HG02973 (cell line): Measurements from ENCODE around the gene SMIM9.
"Not testable (repeated sequence)": the region's sequence is repeated elsewhere in the genome, so short reads cannot be mapped to it uniquely, and the experiment has no call there.

Source experiments
- ATAC-seq: cut with Tn5 transposase; IDR thresholded peaks from one replicate; pipeline ENCODE4 v1.9.1; 2021; ENCODE audit warnings: moderate library complexity; ENCODE audit not compliant: unreplicated experiment

The SMIM9 gene

DNA sequence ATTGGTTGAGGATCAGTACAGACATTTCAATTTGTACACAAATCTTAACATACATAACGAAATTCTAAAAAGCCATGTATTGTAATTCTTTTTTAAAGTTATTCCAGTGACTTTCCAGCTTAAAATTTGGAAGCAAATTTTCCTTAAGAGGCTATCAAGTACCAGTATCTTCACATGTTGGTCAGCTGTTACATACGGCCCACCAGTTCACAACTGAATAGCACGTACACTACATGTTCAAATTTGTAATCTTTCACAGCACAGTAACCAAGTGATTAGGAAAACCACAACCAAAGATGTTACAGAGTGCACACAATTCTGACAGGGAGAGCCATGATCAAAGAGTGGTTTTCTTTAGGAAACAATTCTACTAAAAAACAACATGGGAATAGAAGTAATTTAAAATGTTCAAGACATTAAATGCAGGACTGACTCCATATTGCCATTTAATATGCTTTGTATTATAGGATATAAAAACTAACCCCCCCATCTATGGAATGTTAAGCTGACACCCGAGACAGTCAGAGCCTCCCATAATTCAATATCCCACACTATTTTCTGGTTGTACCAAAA, 18.1 kb downstream of the SMIM9 start:
- not testable (repeated sequence) for ATAC-seq

DNA sequence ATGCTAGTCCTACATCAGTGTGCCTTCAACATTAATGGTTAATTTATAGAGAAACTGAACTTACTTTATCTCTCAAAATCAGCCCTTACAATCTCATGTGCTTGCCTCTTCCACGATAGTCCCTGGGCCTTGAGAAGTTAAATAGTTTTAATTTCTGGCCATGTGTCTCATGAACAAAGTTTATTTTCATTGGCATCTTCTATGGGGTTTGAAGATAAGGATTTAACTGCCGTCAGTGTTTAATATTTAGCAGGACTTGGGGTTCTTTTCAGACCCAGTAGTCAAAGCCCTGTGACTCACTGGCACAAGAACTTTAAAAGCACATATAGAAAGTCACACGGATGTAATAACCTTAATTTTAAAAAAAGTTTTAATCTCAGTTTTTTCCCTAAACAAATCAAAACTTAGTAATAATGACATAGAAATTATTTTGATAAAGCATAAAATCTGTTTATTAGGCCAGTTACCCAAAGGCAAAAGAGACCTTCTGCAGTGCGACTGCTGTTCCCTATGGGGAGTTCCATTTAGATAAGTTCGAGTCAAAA, 19.1 kb downstream of the SMIM9 start:
- no peak for ATAC-seq

GRCh38 chrX:154813801-154814200, 20.7 kb downstream of the SMIM9 start:
- no peak for ATAC-seq

GRCh38 chrX:154812341-154813101, 21.9 kb downstream of the SMIM9 start:
- no peak for ATAC-seq

DNA sequence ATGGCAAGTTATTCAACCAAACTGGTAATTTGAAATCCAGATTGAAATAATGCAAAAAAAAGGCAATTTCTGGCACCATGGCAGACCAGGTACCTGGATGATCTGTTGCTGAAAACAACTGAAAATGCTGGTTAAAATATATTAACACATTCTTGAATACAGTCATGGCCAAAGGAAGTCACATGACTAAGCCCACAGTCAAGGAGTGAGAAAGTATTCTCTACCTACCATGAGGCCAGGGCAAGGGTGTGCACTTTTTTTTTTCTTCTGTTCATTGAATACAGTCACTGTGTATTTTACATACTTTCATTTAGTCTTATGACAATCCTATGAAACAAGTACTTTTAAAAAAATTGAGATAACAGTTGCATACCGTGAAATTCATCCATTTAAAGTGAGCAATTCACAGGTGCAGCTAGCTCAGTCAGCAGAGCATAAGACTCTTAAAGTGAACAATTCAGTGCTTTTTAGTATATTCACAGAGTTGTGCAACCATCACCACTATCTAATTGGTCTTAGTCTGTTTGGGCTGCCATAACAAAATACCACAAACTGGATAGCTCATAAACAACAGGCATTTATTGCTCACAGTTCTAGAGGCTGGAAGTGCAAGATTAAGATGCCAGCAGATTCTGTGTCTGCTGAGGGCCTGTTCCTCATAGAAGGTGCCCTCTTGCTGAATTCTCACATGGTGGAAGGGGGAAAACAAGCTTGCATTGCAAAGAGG, 24.4 kb downstream of the SMIM9 start:
- no peak for ATAC-seq

- ATAC-seq, result no peak
Measured at GRCh38 chrX:154806837-154807501, 27.5 kb downstream of the SMIM9 start.

GRCh38 chrX:154805696-154806091, 28.8 kb downstream of the SMIM9 start:
- no peak for ATAC-seq

GRCh38 chrX:154804957-154805695, 29.3 kb downstream of the SMIM9 start, which contains the start of gene MPP1:
Gene MPP1, minus strand, starts transcription at chrX:154805485. Its CDS starts 112 bp downstream, at chrX:154805373.
- ATAC-seq, result peak; percentile 88

DNA sequence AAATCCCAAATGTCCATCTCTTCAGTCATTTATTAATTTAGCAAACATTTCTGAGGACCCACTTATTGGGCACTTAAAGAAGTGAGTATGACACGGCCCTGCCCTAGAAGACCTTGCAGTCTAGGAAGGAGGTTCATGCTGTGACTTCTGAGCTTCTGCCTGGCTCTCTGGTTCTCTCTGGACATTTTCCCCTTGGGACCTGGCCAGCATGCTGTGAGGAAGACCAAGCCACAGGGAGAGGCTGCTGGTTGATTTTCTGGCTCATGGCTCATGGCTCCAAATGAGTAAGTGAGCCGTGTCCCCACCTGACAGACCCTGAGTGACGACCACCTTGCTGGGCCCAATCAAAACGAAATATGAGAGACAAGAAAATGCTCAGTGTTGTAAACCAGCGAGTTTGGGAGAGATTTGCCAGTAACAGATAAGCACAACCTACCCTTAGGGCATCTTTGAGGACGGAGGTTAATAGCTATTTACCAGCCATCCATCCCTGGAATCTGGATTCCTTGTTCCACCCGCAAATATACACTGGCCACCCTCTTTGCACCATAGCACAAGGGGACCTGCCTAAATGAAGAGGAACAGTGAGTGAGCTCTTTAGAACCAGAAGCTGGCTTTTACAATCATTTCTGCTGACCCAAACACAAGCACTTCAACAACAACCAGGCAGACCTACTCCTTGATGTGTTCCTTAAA, 30.1 kb downstream of the SMIM9 start:
- no peak for ATAC-seq

GRCh38 chrX:154802947-154803346, 31.5 kb downstream of the SMIM9 start:
- no peak for ATAC-seq

DNA sequence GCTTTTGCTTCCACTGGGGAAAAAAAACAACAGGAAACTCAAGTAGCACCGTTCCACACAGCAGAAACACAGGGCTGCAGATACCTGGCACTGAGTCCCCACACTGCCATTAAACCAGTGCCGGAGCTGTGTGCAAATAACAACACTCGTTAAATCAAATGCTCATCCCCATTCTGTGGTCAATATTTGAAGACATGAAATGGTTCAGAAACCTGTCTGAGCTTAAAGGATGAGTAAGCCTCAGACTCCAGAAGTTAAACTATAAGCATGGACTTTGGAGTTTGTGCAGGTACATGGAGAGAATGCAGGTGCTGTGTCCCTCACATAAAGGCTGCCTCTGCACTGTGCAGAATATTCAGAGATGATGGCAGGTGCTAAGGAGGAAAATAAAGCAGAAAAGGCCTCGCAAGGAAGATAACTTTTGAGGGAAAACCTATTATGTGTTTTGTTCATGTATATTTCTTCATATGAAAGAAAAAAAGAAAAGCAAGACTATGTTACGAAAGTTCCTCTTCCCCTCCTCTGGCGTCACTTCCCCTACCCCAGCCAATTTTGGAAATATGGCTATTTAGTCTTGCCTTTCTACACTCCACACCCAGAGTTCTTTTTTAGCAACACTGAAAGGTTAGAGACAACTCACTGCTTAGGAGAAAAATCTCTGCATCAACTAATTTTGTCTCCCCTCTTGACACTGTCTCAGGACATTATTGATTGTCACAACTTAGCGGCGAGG, 33.8 kb downstream of the SMIM9 start:
- no peak for ATAC-seq

- ATAC-seq, result no peak
Measured at GRCh38 chrX:154799556-154800348, 34.7 kb downstream of the SMIM9 start.

DNA sequence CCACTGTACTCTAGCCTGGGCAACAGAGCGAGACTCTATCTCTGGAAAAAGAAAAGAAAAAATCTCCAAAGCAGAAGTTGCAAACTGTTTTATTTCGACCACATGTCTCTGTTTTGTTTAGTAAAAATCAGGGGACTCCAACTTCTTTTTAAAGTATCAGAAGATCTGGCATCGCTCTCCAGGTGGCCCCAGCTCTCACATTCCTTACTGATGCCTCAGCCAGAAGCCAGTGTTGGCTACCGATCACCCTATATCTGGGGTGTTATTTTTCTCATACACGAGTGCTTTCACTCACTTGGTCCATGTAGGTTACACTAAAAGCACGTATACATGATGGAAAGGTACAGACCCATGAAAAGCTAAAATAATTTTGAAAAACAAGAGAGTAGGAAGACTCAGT, 37.5 kb downstream of the SMIM9 start:
- no peak for ATAC-seq

DNA sequence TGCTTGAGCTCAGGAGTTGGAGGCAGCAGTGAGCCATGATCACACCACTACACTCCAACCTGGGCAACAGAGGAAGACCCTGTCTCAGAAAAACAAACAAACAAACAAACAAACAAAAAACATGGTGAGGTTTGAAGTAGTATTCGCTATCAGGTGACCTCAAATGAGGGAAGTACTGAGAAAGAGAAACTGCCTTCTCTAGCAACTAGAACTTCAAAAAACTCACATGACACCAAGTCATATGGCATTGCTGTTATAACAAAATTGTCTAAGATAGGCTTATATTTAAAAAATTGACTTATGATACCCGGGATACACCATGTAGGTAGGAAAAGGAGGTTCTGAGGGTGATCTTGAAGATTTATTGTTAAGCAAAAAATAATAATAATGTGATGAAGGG, 39.4 kb downstream of the SMIM9 start:
- ATAC-seq, result no peak

DNA sequence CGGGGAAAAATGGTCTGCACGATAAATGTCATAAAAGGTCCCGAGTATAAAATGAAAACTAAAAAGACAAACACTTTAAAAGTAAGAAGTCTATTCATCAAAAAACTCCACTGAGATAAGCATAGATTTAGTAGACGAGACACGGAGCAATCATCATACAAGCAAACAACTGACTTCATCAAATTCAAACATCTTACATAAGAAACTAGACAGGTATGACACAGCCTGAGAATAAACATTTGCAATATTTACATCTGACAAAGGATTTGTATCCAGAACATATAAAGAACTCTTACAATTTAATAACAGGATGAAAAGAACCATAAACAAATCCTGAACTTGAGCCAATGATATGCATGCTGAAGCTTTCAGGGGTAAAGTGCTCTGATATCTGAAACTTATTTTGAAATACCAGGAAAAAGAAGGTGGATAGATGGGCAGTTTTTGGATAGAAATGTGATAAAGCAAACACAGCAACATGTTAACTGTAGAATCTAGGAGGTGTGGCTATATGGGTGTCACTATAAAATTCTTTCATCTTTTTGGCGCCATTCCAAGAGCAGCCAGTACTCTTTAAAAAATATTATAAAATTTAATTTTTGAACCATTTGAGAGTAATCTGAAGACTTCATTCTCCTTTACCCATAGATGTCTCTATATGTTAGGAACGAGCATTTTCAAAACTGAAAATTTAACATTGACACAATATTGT, 41.2 kb downstream of the SMIM9 start:
- ATAC-seq, result no peak

GRCh38 chrX:154791939-154792338, 42.5 kb downstream of the SMIM9 start:
- no peak for ATAC-seq

- no peak for ATAC-seq
Measured at GRCh38 chrX:154791467-154791866, 43.0 kb downstream of the SMIM9 start.

- no peak for ATAC-seq
Measured at GRCh38 chrX:154785716-154786115, 48.7 kb downstream of the SMIM9 start.
